ENCODE data around the gene VSIG2.

Gene VSIG2

DNA sequence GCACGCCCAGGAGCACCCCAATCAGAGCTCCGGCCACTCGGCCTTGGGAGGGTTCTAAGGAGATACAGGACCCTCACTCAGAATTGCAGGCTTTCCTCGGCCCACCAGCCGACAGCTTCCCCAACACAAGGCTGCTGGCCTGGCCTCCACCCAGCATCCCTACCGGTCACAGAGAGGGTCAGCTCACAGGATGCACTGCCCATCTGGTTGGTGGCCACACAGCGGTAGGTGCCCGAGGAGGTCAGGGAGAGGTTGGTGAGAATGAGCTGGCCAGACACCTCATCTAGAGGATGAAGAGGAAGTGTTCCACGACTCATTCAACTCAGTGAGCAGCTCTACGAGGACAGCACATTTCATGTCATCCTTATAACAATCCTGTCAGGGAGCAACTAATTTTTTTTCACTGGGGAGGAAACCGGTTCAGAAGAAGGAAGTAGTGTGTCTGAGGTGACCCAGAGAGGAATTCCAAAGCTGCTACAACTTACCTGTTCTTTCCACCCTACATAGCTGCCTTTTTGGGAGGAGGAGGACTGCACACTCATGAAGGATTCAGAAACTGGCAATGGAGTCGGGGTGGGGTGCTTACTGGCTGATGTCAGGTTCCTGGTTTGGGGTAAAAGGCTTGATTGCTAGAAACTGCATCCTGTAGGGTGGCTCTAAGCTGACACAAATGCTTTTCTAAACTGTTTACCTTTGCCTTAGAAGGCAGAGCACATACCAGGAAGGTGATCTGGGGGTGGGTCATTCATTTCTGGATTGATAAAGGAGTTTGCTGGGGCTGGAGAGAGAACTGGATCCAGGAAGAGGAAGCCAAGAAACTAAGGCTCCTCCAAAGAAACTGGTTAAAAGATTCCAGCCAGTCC lies 3.3 kb downstream of the VSIG2 start:
- DNase-seq (ENCODE audit: low read depth in 2 of 2), result no peak

DNA sequence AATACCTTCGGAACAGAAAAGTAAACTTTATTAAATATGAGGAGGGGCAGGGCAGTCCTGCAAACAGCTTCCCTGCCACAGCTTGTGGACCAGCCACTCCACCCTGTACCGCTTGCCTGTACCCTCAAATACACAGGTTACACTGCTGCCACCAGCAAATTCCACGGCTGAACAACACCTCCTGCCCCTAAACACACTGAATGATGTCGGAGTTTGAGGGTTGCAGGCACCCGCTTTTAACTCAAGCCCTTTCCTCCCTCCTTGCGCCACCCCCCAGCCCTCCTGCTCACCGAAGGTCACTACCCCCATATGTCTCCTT lies 4.0 kb downstream of the VSIG2 start:
- no peak for DNase-seq (ENCODE audit: low read depth in 2 of 2)

DNA sequence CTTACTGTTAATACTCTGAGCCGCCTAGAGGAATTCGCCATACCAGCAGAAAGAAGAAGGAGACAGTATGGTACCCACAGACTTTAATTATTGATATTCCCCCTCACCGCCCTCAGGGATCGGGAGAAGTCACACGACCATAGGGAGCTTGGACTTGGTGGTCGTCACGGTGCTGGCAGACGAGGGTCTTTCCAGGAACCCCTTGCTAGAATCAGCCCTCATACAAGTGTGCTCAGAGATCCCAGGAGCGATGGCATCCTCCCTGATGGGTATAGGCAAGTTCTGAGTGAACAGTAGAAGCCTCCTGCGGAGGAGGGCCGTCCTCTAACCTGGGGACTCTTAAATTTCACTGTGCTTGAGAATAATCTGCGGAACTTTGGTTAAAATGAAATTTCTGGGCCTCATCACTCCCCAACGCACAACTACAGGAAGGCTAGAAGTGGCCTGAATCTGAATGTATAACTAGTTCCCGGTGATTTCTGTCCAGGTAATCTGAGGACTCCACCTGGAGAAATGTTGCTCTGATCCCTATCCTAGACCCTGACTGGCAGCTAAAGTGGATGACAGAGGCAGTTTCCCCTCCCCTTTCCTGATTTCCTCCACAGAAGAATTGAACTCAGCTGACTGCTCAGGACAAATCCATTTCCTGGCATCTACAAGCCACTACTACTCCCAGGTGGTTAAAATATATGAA lies 4.5 kb downstream of the VSIG2 start:
- no peak for DNase-seq (ENCODE audit: low read depth in 2 of 2)

DNA sequence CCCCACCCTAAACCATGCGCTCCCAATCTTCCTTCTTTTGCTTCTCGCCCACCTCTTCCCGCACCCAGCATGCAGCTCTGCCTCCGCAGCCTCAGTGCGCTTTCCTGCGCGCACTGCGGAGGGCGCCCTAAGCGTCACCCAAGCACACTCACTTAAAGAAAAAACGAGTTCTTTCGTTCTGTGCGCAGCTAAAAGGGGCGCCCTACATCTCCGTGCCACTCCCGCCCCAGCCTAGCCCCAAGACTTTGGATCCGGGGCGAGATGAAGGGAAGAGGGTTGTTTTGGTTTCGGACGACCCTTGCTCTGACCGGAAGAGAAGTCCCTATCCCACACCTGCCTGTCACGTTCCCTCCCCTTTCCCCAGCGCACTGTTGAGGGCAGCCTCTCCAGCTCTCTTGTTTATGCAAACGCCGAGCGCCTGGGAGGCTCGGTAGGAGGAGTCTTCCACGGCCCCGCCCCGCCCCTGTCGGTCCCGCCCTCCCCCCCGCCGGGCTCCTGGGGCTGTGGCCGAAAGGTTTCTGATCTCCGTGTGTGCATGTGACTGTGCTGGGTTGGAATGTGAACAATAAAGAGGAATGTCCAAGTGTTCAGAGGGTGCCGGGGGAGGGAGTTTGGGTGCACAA lies 5.3 kb downstream of the VSIG2 start:
- DNase-seq (ENCODE audit: low read depth in 2 of 2), result peak; percentile 67 to 71

DNA sequence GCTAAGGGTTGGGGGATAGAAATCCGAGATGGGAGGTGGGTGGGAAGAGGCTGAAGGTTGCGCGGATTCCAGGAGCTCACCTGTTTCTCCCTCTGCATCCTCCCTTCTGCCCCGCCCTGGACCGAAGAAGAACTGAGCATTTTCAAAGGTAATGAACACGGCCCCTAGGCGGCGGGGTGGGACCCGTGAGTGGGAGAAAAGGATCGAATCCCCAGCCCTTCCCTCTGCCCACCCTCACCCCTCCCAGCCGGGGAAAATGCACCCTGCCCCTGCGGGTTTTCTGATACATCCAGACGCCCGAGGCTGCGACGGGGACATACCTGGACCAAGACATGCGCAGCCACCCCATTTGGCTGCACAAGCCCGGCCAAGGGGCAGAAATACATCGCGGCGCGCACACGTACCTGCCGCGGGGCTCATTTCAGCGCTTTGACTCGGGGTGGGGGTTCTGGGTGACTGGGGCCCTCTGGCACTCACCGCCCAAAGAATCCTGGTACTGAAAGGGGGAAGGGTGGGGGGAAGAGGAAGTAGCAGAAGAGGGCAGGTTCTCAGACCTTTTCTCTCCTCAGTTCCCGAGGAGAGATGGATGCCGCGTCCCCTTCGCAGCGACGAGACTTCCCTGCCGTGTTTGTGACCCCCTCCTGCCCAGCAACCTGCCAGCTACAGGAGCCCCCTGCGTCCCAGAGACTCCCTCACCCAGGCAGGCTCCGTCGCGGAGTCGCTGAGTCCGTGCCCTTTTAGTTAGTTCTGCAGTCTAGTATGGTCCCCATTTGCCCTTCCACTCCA lies 6.0 kb downstream of the VSIG2 start:
- DNase-seq (ENCODE audit: low read depth in 2 of 2), result peak in 1 of 2 donors; percentile 26

DNA sequence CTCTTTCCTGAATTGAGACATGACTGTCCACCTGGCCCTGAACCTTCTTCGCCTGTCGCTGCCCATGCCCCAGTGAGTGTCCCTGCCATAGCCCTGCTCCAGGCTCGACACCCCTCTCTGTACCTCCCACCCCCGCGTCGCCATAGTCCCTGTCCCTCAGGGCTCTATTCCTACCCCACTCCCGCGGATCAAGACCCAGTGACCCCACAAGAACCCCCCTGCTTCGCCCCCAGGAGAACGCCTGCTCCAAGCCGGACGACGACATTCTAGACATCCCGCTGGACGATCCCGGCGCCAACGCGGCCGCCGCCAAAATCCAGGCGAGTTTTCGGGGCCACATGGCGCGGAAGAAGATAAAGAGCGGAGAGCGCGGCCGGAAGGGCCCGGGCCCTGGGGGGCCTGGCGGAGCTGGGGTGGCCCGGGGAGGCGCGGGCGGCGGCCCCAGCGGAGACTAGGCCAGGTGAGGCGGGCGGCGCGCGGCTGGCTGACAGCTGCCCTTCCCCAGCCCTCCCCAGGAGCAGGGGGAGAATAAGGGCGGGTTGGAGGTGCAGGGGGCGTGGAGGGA lies 6.7 kb downstream of the VSIG2 start:
- no peak for DNase-seq (ENCODE audit: low read depth in 2 of 2)

DNA sequence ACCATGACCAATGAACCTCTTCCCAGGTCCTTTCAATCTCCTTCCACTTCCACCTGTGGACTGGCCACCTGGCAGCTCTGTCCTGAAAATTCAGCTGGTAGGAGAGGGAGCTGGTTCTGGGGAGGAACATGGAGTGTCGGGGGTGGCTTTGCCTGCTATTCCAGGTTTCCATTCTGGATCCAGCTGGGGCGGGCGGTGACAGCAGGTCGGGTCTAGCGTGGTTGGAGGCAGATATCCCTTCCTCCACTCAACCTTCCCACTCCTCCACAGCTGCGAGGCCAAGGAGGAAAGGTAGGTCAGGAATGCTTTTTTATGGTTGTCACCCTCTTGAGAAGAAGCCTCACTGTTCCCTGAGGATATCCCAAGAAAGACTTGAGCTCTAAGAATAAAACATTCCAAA lies 9.0 kb downstream of the VSIG2 start:
- no peak for DNase-seq (ENCODE audit: low read depth in 2 of 2)

DNA sequence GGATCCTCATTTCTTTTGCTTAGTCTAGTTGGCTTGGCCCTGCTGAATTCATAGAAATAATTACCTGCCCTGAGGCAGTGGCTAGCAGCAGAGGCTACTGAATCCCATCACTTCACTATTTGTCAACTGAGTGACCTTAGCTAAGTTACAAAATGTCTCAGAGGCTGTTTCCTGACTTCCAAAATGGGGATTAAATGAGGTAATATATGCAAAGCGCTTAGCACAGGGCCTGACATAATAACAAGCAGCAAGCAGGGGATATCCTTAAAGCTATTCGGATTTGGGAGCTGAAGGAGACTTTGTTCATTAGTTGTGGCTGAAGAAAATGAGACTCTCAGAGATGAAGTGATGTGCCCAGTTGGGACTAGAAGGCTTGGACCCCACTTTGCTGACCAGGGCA lies 9.5 kb downstream of the VSIG2 start:
- no peak for DNase-seq (ENCODE audit: low read depth in 2 of 2)

DNA sequence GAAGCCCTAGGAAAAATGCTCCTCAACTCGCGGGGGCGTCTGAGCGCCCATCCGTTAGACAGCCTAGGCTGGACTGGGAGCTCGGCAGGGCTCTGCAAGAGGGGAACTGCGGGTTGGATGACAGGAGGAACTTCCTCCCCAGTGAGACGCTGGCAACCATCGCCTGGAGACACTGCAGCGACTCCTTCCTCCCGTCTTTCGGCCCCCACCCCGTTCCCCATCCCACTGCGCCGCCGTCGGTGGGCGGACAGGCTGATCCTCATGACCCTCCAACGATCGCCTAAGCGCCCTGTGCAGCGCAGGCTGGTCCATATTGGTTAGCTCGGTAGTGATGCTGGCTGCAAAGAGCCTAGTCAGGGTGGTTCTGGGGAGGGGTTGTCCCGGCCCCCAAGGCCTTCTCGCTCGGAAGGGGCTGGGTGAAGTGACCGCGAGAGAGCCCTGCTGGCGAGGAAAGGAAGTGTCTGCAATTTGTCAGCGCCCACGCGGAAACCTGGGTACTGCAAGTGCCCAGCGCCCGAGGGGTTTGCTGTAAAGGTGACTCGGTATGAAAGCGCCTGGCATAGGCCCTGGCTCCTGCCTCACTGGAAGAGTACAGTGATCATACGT lies 11.7 kb downstream of the VSIG2 start:
- peak; percentile 30 to 38 for DNase-seq (ENCODE audit: low read depth in 2 of 2)

DNA sequence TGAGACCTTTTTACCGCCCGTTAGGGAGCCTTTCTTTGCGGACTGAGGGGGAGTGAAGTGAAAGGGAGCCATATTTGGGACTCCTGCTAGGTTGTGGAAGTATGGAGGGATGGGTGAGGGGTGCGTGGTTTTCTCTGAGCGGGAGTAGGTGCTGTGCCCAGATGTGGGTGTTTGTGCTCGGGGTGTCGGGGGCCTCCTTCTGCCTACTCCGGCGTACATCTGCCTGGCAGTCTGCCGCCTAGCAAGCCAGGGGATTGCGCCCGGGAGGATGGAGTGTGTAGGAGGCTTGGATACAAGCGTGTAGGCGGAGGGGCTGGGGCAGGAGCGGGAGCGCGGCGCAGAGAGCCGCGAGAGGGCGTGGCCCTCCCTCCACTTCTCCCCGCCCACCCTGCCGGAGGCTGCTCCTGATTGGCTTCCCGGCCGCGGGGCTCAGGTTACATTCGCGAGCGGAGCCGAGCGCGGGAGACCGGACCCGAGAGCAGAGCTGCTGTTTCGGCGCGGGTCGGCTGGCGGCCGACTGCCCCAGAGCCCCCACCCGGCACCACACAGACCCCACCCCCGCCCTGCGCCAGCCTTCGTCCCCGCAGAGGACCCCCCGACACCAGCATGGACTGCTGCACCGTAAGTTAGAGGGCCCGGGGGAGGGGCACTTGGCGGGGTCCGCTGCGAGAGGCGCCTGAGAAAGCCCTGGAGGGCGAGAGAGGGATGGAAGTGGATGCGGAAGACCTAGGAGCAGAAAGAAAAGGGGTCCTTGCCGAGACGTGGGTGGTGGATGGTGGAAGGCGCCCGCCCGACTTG lies 12.4 kb downstream of the VSIG2 start, which contains the start of gene NRGN:
Gene NRGN (plus strand): TSS at position 464 of the 798 bp plus-strand sequence. CDS start 143 bp downstream, at position 607.
- peak; percentile 71 to 74 for DNase-seq (ENCODE audit: low read depth in 2 of 2)

DNA sequence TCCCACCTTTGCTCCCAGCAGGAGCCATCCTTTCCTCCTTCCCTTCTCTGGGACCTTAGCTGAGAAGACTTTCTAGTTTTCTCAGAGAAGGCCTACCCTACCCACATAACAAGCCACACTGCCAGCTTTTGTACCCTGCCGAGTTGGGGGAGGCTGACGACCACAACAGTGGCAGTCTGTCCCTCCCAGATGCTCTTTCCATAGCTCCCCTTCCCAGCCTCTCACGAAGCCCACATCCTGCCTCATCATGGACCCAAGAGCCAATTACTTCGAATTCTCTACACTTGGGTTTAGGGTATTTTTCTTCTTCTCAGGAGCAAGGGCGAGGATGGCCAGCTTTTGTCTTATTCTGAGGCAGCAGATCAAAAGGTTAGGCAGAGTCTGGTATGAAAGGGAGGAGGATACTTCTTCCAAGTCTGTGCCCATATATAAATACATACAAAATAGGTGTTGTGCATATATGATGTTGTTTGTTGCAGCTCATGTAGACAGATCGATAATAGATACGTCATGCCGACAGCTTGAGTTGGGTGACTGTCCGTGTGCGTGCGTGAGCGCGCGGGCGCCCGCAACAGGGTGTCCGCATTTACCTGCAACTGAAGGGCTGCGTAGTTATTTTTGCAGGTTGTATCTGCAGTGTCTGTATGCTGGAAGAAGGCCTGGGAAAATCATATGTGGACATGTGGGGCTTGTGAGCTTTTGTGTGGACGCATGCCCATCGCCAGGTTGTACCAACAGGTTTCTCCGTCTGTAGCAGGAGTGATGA lies 13.2 kb downstream of the VSIG2 start:
- DNase-seq (ENCODE audit: low read depth in 2 of 2), result no peak

DNA sequence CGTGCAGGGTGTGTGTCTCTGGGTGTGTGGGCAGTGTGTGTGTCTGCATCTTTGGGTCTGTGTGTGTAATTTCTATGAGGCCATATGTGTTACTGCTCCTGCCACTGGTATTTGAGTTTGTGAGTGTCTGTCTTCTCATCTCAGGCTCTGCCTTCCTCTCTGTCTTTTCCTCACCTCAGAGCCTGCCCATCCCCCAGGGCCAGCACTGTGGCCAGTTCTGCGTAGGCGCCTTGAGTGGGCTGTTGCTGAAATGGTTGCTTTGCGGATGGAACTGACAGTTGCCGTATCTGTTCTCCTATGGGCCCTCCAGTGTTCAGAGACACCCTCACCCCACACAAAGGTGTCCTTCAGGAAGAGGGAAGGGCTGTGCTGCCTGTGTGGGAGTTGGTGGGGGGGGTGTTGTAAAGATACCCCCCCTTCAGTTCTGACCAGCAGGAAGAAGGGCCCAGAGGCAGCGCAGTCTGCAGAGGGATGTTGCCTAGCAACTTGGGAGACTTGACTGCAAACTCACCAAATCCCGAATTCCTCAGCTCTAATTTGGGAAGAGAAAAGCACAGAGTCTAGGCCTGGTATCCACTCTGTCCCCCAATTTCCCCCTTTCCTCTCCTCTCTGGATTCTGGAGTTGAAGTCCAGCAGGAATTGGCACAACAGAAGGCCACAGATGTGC lies 14.3 kb downstream of the VSIG2 start:
- DNase-seq (ENCODE audit: low read depth in 2 of 2), result no peak

DNA sequence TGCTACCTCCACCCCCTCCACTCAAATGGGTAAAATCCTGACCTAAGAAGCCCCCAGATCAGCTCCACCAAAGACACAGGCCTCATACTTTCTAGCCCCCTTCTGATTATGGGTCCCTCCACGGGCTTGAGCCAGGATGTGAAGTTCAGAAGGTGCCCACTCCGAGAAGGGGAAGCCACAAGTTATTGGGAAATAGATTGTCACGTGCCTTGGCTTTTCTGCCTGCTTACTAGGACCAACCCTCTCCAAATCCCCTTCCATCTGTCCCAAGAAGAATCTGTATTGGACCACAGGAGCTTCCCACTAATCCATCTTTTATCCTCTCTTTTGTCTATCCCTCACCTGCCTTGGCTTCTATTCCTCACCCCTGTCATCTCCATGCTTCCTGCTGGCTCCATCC lies 15.3 kb downstream of the VSIG2 start:
- no peak for DNase-seq (ENCODE audit: low read depth in 2 of 2)

DNA sequence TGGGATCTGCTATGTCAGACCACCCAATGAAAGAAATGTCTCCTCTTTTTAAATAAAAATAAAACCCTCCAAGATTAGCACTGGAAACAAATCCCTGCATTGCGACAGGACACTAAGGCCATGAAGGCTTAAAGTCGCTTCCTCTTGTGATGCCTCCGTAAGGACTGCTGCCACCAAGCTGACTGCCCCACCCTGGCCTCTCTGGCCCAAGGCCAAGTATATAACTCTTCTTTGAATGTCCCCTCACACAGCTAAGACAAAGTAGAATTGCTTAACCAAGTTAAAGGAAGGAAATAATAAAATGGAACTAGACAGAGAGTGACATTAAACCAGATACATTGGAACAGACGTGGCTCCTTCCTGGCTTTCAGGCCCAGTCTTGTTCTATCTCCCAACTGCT lies 19.8 kb downstream of the VSIG2 start:
- DNase-seq (ENCODE audit: low read depth in 2 of 2), result no peak

DNA sequence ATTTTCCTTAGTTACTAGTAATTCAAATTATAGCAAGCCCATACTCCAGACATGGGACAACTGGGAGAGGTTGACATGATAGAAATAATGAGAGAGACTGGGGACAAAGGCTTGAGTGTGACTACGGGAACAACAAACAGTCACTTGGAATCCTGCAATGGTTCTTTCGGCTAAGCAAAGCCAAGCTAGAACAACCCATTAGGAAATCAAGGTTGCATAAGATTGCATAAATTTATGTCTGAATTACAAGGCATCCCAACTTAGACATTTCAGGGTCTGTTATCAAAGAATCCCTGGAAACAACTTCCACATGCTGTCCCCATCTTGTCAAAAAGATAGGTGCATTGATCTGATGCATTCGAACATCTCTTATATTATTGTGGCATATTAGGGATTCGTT lies 22.5 kb downstream of the VSIG2 start:
- DNase-seq (ENCODE audit: low read depth in 2 of 2), result no peak

DNA sequence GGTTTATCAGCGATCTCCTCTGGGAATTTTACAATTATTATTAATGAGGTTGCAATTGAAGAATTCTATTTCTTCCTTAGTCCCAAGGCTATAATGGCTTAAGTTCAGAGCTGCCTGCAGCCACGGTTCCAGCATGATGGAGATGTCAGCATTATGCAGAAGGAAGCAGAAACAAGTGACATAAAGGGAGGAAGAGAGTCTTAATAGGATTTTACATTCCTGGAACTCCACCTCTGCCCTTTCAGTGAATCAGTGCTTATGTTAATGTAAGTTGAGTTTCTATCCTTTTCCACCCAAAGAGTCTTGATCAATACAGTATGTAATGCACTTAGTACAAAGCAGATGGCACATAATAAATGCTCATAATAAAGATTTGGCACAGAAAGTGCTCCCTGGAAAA lies 23.9 kb downstream of the VSIG2 start:
- no peak for DNase-seq (ENCODE audit: low read depth in 2 of 2)

DNA sequence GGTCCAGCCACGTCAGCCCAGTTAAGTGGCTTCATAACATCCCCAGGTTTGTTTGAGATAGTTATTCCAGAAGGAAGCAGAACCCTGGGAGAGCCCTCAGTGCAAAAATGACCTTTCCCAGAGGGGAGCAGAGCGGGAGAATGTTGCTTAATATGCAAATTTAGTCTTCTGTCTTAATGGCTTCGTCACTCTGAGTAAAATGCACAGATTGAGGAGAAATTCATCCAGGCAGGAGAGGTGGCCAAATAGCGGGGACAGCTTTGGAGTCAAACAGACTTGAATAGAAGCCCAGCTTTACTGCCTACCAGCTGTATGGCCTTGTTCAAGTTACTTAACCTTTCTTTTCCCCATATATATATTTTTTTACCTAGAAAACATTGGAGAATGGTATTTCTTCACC lies 24.6 kb downstream of the VSIG2 start:
- no peak for DNase-seq (ENCODE audit: low read depth in 2 of 2)

DNA sequence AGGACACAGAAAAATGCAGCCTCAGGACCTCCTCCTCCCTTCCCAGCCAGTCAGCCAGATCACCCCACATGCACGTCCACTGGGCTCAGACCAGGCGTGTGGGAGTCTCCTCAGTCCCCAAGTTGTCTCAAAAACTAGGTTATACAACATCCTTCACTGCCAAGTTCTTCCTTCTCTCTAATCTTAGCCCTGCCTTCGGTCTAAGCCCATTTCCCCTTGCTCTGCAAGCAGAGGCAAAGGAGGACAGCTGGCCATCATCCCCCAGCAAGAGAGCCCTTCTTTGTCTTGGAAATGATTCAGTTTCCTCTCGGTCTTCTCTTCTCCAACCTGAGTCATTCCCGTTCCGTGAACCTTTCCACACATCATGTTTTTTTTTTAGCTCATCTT lies 26.3 kb downstream of the VSIG2 start:
- DNase-seq (ENCODE audit: low read depth in 2 of 2), result no peak
